IMR-90 (cell line): ENCODE data around the gene CLDN10.

Experiments
- MAFK ChIP-seq: IDR thresholded peaks from 2 replicates; pipeline ENCODE4 v1.6.1; 2012; ENCODE audit warnings: low read depth, low read length, improper control_type of control experiment
- SMC3 ChIP-seq: fragments of 150-350 bp; IDR thresholded peaks from 2 replicates; pipeline ENCODE4 v1.6.1; 2016; ENCODE audit warnings: low read depth, mild to moderate bottlenecking, antibody characterized with exemption, low read length, moderate library complexity

- TF ChIP-seq SMC3 = no peak
- no peak for TF ChIP-seq MAFK
Observed at GRCh38 chr13:95507991-95508390, 44.5 kb upstream of the CLDN10 start.
